HG02885 (cell line): ENCODE measurements around the gene RIT1.

Experiments used
- ATAC-seq: cut with Tn5 transposase; IDR thresholded peaks from one replicate; pipeline ENCODE4 v1.9.1; 2021; ENCODE audit warnings: mild to moderate bottlenecking; ENCODE audit not compliant: unreplicated experiment, poor library complexity

RIT1 gene

GRCh38 chr1:155911156-155912055 is at the start of gene RIT1:
TSS of gene RIT1 (minus strand) at chr1:155911349. CDS start at chr1:155910761, 588 bp downstream.
- peak; percentile 96 for ATAC-seq

- no peak for ATAC-seq
Measured at GRCh38 chr1:155960081-155960745, 49.1 kb upstream of the RIT1 start.

- ATAC-seq = no peak
Measured at GRCh38 chr1:155957411-155957915, 46.3 kb upstream of the RIT1 start.

- no peak for ATAC-seq
Measured at GRCh38 chr1:155954645-155955044, 43.5 kb upstream of the RIT1 start.

GRCh38 chr1:155952505-155952890 is 41.3 kb upstream of the RIT1 start:
- ATAC-seq = no peak

GRCh38 chr1:155951753-155952504 is 40.8 kb upstream of the RIT1 start:
- ATAC-seq = no peak

- ATAC-seq = no peak
Measured at GRCh38 chr1:155950829-155951228, 39.7 kb upstream of the RIT1 start.

- ATAC-seq = no peak
Measured at GRCh38 chr1:155947741-155948140, 36.6 kb upstream of the RIT1 start.

- ATAC-seq = no peak
Measured at GRCh38 chr1:155947292-155947691, 36.1 kb upstream of the RIT1 start.

- no peak for ATAC-seq
Measured at GRCh38 chr1:155946633-155947219, 35.6 kb upstream of the RIT1 start.

- ATAC-seq = no peak
Measured at GRCh38 chr1:155944444-155944799, 33.3 kb upstream of the RIT1 start.

- no peak for ATAC-seq
Measured at GRCh38 chr1:155942578-155943141, 31.5 kb upstream of the RIT1 start.

GRCh38 chr1:155941845-155942531 is 30.8 kb upstream of the RIT1 start:
- ATAC-seq = no peak

- no peak for ATAC-seq
Measured at GRCh38 chr1:155940993-155941844, 30.1 kb upstream of the RIT1 start, which contains the start of gene RXFP4. TSS of gene RXFP4 (plus strand) at chr1:155941638. CDS start at chr1:155941710, 72 bp downstream.

GRCh38 chr1:155940482-155940992 is 29.4 kb upstream of the RIT1 start:
- no peak for ATAC-seq

- no peak for ATAC-seq
Measured at GRCh38 chr1:155938220-155938627, 27.1 kb upstream of the RIT1 start.

- ATAC-seq = no peak
Measured at GRCh38 chr1:155934936-155935590, 23.9 kb upstream of the RIT1 start.
